Stimulated activated CD8-positive, alpha-beta memory T cell treated with anti-CD3 and anti-CD28 coated beads, Interleukin-12 subunit alpha, Interleukin-12 subunit beta, amount 100 ng/mL, for 1 hour (primary cell): ENCODE data around the gene TXNRD2.

Experiments used
- DNase-seq: peaks from one replicate; pipeline ENCODE4 v3.0.0-alpha.2; 2020; ENCODE audit warnings: low read depth

The TXNRD2 gene

GRCh38 chr22:19862619-19863246 lies 78.9 kb downstream of the TXNRD2 start:
- DNase-seq: no peak

DNA sequence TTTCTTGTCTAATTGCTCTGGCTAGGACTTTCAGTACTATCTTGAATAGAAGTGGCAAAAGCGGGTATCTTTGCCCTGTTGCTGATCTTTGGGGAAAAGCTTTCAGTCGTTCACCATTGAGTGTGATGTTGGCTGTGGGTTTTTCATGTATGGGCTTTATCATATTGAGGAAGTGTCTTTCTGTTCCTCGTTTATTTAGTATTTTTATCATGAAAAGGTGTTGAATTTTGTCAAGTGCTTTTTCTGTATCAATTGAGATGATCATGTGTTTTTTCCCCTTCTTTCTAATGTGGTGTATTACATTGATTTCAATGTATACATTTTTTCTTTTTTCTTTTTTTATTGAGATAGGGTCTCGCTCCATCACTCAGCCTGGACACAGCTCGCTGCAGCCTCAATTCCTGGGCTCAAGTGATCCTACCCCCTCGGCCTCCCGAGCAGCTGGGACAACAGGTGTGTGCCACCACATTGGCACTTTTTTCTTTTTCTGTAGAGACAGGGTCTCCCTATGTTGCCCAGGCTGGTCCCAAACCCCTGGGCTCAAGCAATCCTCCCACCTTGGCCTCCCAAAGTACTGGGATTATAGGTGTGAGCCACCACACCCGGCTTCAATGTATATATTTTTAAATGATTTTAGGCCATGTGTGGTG lies 81.6 kb downstream of the TXNRD2 start:
- no peak for DNase-seq

GRCh38 chr22:19857382-19857781 lies 84.2 kb downstream of the TXNRD2 start:
- DNase-seq: no peak

- peak; percentile 20 for DNase-seq
These were observed 85.9 kb downstream of the TXNRD2 start for GRCh38 chr22:19855504-19856409.

- peak; percentile 93 for DNase-seq
These were observed 86.7 kb downstream of the TXNRD2 start, which contains the start of the genes GNB1L and RTL10 for GRCh38 chr22:19854778-19855503. Gene GNB1L, minus strand, starts transcription at chr22:19854874. Its CDS starts 33,519 bp downstream, at chr22:19821355. Gene RTL10, minus strand, starts transcription at chr22:19854874. Its CDS starts 2,613 bp downstream, at chr22:19852261.

DNA sequence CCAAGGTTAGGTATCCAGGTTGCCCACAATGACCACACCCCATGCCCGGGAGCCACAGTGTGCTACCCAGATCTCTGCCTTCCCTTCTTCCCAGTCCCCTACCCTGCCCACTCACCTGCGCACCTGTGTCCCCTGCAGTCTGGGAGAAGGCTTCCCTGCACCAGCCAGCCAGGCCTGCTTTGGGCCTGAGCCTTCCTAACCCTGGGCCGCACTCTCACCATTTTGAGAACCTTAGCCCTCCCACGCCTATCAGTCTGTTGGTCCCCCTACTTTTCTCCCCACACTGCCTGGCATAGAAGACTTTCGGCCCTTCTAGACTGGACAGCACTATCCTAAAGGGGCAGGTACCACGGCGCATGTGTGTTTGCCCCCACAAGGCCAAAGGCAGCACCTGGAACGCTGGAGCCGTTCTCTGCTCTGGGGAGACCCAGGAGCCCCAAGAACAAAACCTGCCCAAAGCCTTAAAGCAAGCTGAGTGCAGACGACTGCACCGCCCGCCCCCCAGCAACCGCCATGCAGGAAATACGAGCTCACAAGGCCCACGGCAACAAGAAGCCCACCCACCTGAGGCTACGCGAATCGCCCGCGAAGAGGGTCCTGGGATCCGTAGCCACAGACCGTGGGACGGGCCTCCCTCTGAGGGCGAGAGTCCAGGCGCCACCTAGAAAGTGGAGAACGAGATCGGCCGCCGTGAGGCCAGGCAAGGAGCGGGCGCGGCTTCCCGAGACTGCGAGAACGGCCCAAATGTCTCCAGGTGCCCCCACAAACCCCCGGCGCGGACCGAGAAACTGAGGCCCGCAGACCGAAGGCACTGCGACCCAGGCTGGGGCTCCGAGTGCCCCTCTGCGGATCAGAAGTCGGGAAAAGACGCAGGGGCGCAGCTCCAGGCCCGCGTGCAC lies 87.5 kb downstream of the TXNRD2 start:
- DNase-seq: no peak

GRCh38 chr22:19853058-19853878 lies 88.3 kb downstream of the TXNRD2 start:
- DNase-seq: no peak

- no peak for DNase-seq
These were observed 89.3 kb downstream of the TXNRD2 start for GRCh38 chr22:19852177-19852781.

- DNase-seq: no peak
These were observed 90.1 kb downstream of the TXNRD2 start for GRCh38 chr22:19851291-19852176.

DNA sequence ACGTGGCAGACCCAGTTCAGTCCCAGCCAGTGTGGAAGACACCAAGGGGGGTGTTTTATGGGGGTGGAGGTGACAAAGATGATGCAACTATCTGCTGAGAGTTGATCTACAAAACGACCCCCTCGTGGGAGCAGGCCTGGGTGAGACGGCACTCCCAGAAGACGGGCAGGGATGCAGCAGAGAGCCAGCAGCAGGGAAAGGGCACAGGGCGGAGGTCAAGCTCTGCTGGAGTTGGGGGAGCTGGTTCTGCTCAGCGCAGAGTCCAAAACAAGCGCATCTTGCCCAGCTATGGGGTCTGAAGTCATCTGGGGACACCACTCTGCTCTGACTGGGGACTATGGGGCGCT lies 90.9 kb downstream of the TXNRD2 start:
- DNase-seq: no peak

DNA sequence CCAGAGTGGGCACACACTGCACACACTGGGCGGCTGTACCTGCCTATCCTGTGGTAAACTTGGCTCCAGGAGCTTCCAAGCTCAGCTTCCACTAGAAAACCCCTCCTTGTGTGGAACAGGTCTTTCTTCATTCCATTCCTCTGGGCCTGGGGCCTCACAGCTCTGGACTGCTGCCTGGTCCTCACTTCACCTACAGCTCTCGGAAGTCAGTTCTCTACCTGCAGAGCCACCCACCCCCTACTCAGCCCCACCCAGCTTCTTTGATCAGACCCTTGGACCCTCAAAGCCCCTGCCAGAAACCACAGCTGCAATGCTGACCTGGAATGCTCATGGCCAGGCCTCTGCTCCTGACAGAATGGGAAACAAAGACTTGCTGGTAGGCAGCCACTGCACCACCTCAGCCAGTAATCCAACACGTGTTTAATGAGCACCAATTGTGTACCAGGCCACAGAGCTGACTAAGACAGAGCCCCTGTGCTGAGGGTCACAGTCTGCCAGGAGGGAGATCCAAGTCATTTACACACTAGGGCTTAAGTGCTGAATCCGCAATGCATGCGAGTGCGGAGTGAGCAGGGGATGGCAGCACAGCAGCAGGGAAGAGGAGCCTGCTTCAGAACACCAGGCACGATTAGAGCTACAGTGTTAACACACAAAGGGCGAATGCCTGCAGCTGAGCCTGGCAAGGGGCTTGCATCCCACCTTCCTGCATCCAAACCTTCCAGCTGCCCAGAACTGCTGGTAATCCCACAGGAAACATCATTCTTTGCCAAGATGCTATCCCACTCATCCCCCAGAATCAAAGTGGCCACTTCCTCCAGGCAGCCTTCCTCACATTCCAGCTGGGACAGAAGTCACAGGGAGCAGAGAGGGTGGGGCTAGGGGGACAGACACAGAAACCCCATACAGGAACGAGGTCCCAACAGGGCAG lies 91.5 kb downstream of the TXNRD2 start:
- no peak for DNase-seq

GRCh38 chr22:19848298-19849224 lies 93.1 kb downstream of the TXNRD2 start:
- no peak for DNase-seq

DNA sequence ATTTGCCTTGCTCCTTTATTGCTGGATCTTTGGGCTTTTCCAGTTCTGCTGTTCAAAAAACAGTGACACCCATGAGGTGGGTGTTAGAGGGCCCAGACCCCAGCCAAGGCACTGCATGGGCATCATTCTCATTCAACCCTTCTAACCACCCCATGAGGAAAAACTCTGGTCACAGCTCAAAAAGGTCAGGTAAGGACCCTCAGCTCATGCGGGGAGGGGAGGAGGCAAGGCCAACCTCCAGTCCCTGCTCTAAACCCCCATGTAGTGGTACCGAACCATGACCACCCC lies 94.3 kb downstream of the TXNRD2 start:
- DNase-seq: no peak

GRCh38 chr22:19846620-19847344 lies 94.8 kb downstream of the TXNRD2 start:
- no peak for DNase-seq

GRCh38 chr22:19845054-19845722 lies 96.4 kb downstream of the TXNRD2 start:
- DNase-seq: no peak
